CD4-positive, alpha-beta T cell treated with Interleukin-4 for 1 hour (primary cell): Measurements from ENCODE around the gene MTA1.

ENCODE experiments used
- DNase-seq, 2 donors: peaks; one replicate each; pipeline ENCODE4 v3.0.0-alpha.2; 2020 to 2022

Gene MTA1

GRCh38 chr14:105478398-105479251 lies 59.0 kb downstream of the MTA1 start:
- peak; percentile 48 to 56 for DNase-seq

- peak in 1 of 2 donors; percentile 22 for DNase-seq
Observed at GRCh38 chr14:105479431-105480158, 60.0 kb downstream of the MTA1 start.

GRCh38 chr14:105480199-105480746 lies 60.6 kb downstream of the MTA1 start:
- no peak for DNase-seq

DNA sequence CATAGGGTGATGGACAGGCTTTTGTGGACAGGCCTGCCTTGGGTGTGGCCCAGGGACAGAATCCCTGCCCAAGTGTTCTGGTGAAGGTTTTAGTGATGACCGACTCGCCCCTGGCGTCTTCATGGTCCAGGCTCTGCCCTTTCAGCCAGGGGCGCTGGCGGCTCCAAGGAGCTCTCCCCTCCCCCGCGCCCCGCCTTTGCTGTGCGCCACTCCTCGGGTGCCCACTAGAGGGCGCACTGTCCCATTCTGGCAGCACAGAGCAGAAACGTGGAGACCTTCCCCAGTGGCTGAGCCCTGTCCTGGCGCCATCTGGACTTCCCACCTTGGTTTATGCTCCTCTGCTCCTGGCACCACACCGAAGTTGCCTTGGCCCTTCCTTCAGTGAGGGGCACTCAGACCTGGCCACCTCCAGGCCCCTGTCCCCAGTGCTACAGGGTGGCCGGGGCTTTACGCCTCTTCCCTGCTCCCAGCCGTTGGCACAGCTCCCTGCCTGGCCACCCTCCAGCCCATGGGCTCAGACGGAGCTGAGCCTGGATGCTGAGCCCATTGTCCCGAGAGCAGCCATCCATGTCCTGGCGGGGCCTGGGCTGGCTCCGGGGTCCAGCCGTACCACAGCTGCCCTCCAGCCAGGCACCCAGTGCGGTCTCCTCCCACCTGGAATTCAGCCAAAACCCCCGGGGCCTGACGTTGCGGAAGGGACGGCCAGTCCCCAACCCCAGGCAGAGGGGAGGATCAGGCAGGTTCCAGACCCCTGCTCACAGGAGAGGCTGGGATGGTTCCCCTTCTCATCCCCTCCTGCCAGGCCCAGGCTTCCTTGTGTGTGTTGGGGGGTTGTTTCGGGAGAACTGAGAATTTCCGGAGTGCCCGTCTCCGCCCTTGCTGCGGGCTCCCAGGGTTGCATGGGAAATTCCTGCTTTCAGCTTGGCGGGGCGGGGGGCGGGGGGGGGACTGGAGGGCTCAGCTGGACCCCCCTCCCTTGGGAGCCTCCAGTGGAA lies 61.5 kb downstream of the MTA1 start:
- peak; percentile 93 to 94 for DNase-seq

DNA sequence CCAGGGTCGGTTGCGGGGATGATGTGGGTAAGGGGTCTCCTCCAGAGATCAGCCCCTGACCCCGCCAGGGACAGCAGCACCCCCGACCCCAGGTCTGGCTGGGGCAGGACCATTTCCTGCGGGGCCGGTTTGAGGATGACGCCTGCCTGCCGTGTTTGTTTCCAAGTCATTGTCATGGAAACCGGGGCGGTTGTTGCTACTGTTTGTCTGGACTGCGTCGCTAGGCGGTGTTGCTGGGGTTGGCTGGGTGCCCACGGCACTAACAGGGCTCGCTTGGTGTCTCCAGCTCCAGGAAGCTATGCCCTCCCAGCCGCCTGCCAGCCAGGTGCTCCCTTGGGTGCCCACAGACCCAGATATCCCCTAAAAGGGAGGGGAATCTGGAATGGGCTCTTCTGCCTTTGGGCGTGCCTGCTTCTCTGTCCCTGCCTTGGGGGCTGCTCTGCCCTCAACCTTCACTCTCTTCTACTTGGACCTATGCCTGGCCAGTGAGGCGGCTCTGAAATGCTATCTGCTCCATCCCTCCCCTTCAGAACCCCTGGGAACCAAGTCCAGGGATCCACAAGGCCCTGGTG lies 62.3 kb downstream of the MTA1 start:
- DNase-seq = peak; percentile 99

DNA sequence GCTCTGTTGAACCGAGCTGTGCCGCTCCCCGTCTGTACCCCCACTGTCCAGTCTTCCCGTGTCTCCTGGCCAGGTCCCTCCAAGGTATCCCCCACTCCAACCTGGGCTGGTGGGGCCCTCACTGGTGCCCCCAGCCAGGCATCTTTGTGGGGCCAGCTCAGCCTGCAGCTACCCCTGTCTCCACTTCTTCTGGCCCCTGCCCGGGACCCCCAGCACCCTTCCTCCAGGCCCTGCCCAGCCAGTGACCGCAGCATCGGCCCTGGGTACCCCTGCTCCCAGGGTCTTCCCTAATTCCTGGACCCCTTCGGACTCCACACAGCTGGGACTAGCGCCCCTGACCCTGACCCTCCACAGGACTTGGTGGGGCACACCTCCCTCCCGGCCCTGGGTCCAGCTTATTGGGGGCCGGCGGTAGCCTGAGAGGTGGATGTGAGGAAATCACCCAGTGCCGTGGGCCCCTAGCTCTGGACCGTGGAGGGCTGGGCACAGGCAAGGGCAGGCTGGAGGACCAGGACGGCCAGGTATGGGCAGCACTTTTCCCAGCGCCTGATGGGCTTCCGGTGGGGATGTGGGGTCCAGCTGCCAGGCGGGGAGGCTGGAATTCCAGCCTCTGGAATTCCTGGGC lies 63.0 kb downstream of the MTA1 start:
- DNase-seq = no peak

- peak in 1 of 2 donors; percentile 14 for DNase-seq
Observed at GRCh38 chr14:105483300-105484068, 63.9 kb downstream of the MTA1 start.

GRCh38 chr14:105484069-105484996 lies 64.7 kb downstream of the MTA1 start:
- peak; percentile 83 to 84 for DNase-seq

DNA sequence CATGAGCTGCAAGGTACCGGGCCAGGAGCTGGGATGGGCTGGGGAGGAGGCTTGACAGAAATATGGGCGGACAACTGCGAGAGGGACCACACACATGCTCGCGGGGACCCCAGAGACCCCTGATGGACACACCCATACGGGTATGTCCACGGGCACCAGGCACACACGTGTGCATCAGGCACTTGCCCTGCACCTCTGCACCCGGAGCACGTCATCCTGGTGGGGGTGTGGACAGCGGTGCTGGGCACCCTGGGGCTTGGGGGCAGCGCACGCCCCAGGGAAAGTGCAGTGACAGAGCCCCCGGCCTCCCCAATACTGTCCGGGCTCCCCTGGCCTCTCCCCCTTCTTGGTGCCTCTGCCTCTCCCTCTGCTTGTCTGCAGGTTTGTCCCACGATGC lies 65.4 kb downstream of the MTA1 start:
- DNase-seq = no peak

DNA sequence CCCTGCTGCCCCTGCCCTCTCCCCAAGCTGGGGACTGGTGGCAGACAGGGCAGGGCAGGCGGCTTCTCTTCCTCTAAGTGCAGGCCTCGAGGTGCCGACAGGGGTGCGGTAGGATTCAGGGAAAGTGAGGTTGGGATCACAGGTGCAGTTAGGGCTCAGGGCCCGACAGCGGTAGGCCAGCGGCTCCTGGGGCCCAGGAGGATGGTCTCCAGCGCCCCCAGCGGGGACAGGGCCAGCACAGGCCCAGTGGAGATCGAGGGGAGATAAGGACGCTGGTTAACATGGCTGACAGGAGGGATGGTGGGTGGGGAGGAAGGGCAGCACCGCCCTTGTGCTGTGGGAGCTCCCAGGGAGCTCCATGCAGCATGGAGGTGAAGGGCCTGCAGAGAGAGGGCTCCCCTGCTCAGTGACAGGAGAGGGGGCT lies 66.1 kb downstream of the MTA1 start:
- peak; percentile 80 to 83 for DNase-seq

- DNase-seq = peak in 1 of 2 donors; percentile 52
Observed at GRCh38 chr14:105486163-105486973, 66.7 kb downstream of the MTA1 start, which contains the start of gene CRIP1. Gene CRIP1 (plus strand): TSS chr14:105486886. CDS start chr14:105487260, 374 bp downstream.

GRCh38 chr14:105486974-105487448 lies 67.4 kb downstream of the MTA1 start:
- peak; percentile 85 to 86 for DNase-seq

DNA sequence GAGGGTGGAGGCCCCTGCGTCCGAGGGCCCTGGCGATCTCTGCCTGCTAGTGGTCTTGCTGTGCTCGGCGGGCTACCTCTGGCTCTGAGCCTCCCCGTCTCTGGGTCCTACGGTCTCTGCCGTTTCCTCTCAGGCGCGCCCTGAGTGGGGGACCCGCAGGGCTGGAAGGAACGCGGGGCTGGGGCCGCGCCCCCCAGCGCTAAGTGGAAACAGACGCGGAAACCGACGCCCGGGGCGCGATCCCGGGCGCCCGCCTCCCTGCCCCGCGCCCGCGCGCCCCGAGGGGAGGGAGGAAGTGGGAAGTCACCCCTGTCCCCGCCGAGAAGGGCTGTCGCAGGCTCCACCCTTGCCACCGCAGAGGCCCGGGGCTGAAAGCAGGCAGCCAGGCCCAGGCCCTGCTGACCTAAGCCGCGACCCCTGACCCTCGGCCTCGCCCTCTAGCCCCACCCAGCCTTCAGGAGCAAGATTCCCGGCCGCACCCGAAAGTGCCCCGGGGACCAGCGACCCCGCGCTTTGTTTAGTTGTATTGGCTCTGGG lies 67.9 kb downstream of the MTA1 start:
- DNase-seq = peak; percentile 82

GRCh38 chr14:105487986-105488777 lies 68.6 kb downstream of the MTA1 start:
- peak; percentile 48 to 58 for DNase-seq

DNA sequence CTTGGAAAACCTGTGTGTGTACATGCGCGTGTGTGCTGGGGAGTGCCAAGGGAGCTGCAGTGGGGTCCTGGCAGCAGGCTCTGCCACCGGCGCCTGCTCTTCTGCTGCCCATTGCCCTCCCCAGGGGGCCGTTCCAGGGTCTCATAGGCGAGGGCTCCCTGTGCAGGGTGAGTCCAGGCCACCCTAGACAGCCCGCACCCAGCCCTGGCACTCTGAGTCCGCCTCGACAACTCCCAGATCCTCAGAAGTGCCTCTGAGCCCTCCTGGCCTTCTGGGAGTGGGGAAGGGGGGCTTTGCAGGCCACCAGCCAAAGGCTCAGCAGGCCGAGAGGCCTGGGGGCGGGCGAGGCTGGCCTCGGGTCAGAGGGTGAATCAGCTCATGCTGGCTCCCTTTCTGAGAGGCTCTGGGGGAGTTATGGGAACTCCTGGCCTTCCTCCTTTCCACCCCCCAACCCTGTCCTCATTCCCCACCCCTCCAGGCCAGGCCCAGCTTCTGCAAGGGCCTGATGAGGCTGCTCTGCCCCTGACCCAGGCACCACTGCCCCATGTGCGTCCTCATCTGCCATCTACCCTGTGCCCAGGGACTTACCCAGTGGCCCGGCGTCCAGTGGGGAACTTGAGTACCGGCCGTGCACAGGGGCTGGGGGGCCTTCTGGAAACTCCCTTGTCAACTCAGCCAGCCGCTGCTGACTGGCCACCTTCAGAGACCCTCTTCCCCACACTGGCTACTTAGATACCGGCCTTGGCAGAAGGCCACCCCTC lies 69.3 kb downstream of the MTA1 start:
- peak in 1 of 2 donors; percentile 43 for DNase-seq

DNA sequence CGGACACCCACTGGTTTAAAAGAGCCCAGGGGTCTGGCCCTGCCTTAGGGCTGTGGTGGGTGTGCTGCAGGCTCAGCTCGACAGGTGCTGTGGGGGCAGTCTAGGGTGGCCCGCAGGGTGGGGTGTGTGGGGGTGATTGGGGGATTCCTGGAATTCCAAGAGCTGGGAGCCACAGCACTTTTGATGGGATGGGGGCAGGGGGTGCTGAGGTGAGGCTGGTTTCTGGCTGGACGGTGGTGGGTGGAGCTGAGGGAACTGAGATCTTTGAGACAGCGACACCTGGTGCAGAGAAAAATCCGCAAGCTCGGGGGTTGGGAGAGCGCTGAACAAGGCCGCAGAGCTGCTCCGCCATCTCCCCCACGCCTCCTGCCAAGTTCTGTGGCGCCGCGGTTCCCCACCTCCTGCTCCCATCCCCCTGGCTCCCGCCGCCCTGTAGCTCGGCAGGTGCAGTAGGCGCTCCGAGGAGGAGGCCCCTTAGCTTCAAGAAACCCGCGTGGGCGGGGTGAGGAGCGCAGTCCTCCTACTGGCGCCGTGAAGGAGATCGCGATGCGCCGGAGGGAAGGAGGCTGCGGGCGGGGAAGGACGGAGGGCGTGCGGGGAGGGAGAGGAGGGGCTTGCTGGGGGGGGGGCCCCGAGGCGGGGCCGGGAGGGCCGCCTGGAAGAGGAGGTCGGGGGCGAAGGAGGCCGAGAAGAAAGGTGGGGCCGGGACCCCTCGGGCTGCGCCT lies 70.1 kb downstream of the MTA1 start:
- DNase-seq = peak; percentile 91 to 92
